Mammary epithelial cell (primary cell): ENCODE data around the gene MOB3C.

Experiments used
- EZH2 ChIP-seq: IDR thresholded peaks from 2 replicates; pipeline ENCODE4 v1.6.1; 2012; ENCODE audit warnings: low read length, inconsistent platforms, borderline replicate concordance
- TF ChIP-seq, protein P1 (sequence below), 2 donors: IDR thresholded peaks in 1 of 2; conservative IDR thresholded peaks in 1 of 2; 2 replicates each; pipeline ENCODE4 v1.5.1; 2011 to 2012; ENCODE audit warnings: inconsistent platforms in 2 of 2, low read length in 2 of 2, mild to moderate bottlenecking in 2 of 2, control low read depth in 1 of 2, low read depth in 1 of 2; ENCODE audit not compliant: insufficient read depth in 1 of 2; ENCODE audit errors: extremely low read depth in 1 of 2

DNA sequence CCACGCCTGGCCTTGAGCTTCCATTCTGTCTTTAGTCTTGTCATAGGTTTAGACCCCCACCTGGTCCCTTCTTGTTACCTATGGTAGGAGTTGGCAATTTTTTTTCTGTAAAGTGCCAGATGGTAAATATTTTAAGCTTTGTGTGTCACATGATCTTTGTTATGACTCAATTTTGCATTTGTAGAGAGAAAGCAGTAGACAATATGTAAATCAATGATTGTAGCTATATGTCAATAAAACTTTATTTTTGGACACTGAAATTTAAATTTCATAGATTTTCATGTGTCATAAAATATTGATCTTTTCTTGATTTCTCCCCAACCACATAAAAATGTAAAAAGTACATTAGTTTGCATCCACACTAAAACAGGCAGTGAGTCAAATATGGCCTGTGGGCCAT is 20.6 kb downstream of the MOB3C start:
- TF ChIP-seq, protein P1, sequence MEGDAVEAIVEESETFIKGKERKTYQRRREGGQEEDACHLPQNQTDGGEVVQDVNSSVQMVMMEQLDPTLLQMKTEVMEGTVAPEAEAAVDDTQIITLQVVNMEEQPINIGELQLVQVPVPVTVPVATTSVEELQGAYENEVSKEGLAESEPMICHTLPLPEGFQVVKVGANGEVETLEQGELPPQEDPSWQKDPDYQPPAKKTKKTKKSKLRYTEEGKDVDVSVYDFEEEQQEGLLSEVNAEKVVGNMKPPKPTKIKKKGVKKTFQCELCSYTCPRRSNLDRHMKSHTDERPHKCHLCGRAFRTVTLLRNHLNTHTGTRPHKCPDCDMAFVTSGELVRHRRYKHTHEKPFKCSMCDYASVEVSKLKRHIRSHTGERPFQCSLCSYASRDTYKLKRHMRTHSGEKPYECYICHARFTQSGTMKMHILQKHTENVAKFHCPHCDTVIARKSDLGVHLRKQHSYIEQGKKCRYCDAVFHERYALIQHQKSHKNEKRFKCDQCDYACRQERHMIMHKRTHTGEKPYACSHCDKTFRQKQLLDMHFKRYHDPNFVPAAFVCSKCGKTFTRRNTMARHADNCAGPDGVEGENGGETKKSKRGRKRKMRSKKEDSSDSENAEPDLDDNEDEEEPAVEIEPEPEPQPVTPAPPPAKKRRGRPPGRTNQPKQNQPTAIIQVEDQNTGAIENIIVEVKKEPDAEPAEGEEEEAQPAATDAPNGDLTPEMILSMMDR (conservative IDR thresholded peaks at IDR 0.05 in 1 of 2, IDR thresholded peaks at IDR 0.05 in 1 of 2; ENCODE audit: extremely low read depth in 1 of 2, insufficient read depth in 1 of 2, low read depth in 1 of 2, low read length in 2 of 2) = no peak
- no peak for TF ChIP-seq EZH2
